ENCODE results near the gene AFF1. TPM values are rescaled to one million over a fixed set of nuclear protein-coding genes. Genes with fewer than 3 reads are reported as not detected.

Gene AFF1
- total and polyA plus RNA-seq, 2 of the 4 experiments (the other 2 are of a cell fraction) = 7.0 to 9.6 TPM

- no peak overlapping the region for H2AK9ac ChIP-seq (replicated peaks; ENCODE audit: low read depth, low read length, poor library complexity)
- dilution Hi-C loops (cut with HindIII; ENCODE audit: low sequenced_read_pairs, unreplicated experiment) (no loop called here), intact Hi-C loops (cut with micrococcal nuclease) (no loop called here), in situ Hi-C loops (cut with MboI; ENCODE audit: low sequenced_read_pairs) (no loop called here)
- no peak for TF ChIP-seq USF2 (IDR thresholded peaks at IDR 0.05; ENCODE audit: low read depth, low read length)
- TF ChIP-seq CTCF (conservative IDR thresholded peaks at IDR 0.05; ENCODE audit: low read depth, low read length) = no peak
- no peak for TF ChIP-seq FOS (IDR thresholded peaks at IDR 0.05; ENCODE audit: low read depth, low read length)
- no peak for TF ChIP-seq SMC3 (IDR thresholded peaks at IDR 0.05; ENCODE audit: low read depth, low read length)
- TF ChIP-seq MAFK (IDR thresholded peaks at IDR 0.05; ENCODE audit: low read depth, low read length) = no peak
- no peak for TF ChIP-seq CHD1 (IDR thresholded peaks at IDR 0.05; ENCODE audit: low read depth, low read length)
- TF ChIP-seq POLR2A (IDR thresholded peaks at IDR 0.05; ENCODE audit: low read depth, low read length) = no peak
- no peak for TF ChIP-seq NFE2L2 (IDR thresholded peaks at IDR 0.05; ENCODE audit: low read depth, low read length)
- no CpG with 5 or more reads among the region's 4 CpGs for whole genome bisulfite sequencing, 2 experiments (ENCODE audit: extremely low coverage in 2 of 2, insufficient read length in 1 of 2)
- peaks cover 17% of the 10 kb centered on the region for H3K4me1 ChIP-seq (ENCODE audit: control insufficient read depth, insufficient read depth, low read length)
- H3K27me3 ChIP-seq (ENCODE audit: control insufficient read depth, insufficient read depth, low read length) = no peaks in the 10 kb centered on the region
- BruUV-seq (replicated peaks) = no TSS peak
- no peak overlapping the region for H3K23ac ChIP-seq (ENCODE audit: low read depth, low read length)
- no peak overlapping the region for H2BK120ac ChIP-seq (ENCODE audit: low read depth, low read length)
- DNase-seq (no peak), ATAC-seq (ENCODE audit: low read depth) (no peak)
- H4K20me1 ChIP-seq (ENCODE audit: insufficient read depth, low read length) = peaks cover 28% of the 10 kb centered on the region; the same call in 1 of the 2 replicates
- H4K5ac ChIP-seq (ENCODE audit: low read depth, low read length) = no peak overlapping the region
- no peak overlapping the region for H2AK5ac ChIP-seq (ENCODE audit: low read depth, low read length)
- H3K79me1 ChIP-seq (ENCODE audit: low read depth in 1 of 2, low read length in 2 of 2) = peaks cover 39 to 66% of the 10 kb centered on the region in 2 experiments
- peaks cover 15% of the 10 kb centered on the region for H3K9me1 ChIP-seq (ENCODE audit: insufficient read depth, low read length)
- H3K18ac ChIP-seq (ENCODE audit: low read depth, low read length) = no peak overlapping the region
- H3K36me3 ChIP-seq (ENCODE audit: control insufficient read depth, insufficient read depth, low read length) = no peaks in the 10 kb centered on the region; the same call in 1 of the 2 replicates
- no peak overlapping the region for H3K4ac ChIP-seq (ENCODE audit: low read depth, low read length)
- H4K91ac ChIP-seq (ENCODE audit: insufficient read depth, low read depth, low read length) = no peak overlapping the region
- H3K27ac ChIP-seq (ENCODE audit: insufficient read depth, low read length) = no peak overlapping the region
- CTCF ChIA-PET = no interaction called here
- POLR2A ChIA-PET (ENCODE audit: unreplicated experiment) = interaction anchor here (0.6 kb wide), 1 partner anchor 21 kb away, joined by 3 read pairs; no protein-coding TSS in a partner anchor
- H3K14ac ChIP-seq (replicated peaks; ENCODE audit: low read depth, low read length) = no peak overlapping the region
- no peak overlapping the region for H3K56ac ChIP-seq (ENCODE audit: extremely low read depth, insufficient read depth, low read length)
- H3K4me2 ChIP-seq (ENCODE audit: low read depth, low read length) = no peak overlapping the region
- H2BK15ac ChIP-seq (ENCODE audit: low read depth, low read length) = no peak overlapping the region
- no peak overlapping the region for H2BK20ac ChIP-seq (ENCODE audit: low read depth, low read length)
- H3K9ac ChIP-seq (ENCODE audit: low read depth, low read length) = no peak overlapping the region
- H3K9me3 ChIP-seq (ENCODE audit: control insufficient read depth, insufficient read depth, low read length) = no peaks in the 10 kb centered on the region
- H4K8ac ChIP-seq (ENCODE audit: low read depth in 2 of 2, low read length in 2 of 2) = no peak overlapping the region
- no peak overlapping the region for H3K4me3 ChIP-seq (ENCODE audit: insufficient read depth, low read depth, low read length)
- no peak overlapping the region for H2BK5ac ChIP-seq (ENCODE audit: low read depth, low read length, poor library complexity, severe bottlenecking)
- no peak overlapping the region for H2AFZ ChIP-seq (replicated peaks; ENCODE audit: low read length, poor library complexity)
Observed at GRCh38 chr4:87026800-87027495, 92.1 kb downstream of the AFF1 start.

All from IMR-90 (cell line).